Measurements from ENCODE around the gene ZNF385C.

DNA sequence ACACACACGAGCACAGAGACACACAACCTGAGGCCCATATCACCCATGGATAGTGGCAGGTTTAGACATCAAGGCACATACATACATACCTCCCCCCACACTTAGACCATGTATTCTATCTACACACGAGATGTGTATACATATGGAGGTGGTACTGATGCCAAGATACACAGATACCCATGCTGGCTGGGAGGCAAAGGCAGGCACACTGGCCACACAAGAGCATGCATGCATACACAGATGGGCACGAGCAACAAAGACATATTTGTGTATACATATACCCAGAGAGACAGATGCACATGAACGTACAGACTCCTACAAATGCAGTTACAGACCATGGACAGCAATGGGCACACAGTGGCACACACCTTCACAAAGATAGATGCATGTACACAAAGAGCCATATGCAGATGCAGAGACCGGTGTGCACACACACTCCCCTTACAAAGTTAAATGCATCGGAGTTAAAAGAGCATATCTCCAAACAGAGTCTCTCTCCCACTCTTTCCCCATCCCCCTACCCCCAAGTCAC is 45.9 kb downstream of the ZNF385C start:
- TF ChIP-seq, protein P1, sequence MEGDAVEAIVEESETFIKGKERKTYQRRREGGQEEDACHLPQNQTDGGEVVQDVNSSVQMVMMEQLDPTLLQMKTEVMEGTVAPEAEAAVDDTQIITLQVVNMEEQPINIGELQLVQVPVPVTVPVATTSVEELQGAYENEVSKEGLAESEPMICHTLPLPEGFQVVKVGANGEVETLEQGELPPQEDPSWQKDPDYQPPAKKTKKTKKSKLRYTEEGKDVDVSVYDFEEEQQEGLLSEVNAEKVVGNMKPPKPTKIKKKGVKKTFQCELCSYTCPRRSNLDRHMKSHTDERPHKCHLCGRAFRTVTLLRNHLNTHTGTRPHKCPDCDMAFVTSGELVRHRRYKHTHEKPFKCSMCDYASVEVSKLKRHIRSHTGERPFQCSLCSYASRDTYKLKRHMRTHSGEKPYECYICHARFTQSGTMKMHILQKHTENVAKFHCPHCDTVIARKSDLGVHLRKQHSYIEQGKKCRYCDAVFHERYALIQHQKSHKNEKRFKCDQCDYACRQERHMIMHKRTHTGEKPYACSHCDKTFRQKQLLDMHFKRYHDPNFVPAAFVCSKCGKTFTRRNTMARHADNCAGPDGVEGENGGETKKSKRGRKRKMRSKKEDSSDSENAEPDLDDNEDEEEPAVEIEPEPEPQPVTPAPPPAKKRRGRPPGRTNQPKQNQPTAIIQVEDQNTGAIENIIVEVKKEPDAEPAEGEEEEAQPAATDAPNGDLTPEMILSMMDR (IDR thresholded peaks at IDR 0.05), result no peak
- no peak for TF ChIP-seq POLR2A (IDR thresholded peaks at IDR 0.05)

Measured in body of pancreas (tissue), 4 donors.